ENCODE measurements around the gene FAAH. TPM values are rescaled to one million over a fixed set of nuclear protein-coding genes. Genes with fewer than 3 reads are reported as not detected.
"Not testable (repeated sequence)": the region's sequence is repeated elsewhere in the genome, so short reads cannot be mapped to it uniquely, and the experiment has no call there.

FAAH gene
- polyA plus RNA-seq, 1 of the 3 experiments (the other 2 are of a cell fraction): 1.2 TPM

DNA sequence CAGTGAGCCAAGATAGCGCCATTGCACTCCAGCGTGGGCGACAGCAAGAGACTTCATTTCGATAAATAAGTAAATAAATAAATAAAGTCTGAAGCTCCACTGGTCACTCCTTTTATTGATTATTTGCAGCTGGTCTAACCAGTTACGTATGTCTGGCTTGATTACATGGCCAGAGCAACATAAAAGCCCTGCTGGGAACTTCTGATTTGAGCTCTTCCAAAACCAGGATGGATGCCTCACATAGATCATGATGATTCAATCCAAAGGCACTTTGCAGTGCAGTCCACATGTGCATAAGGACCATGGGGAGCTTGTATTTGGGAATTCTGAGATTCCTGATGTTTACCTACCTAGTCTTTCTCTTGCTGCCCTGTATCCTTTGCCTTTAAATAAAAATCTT, 29.5 kb upstream of the FAAH start:
- no peak overlapping the region for H2AFZ ChIP-seq (ENCODE audit: low read depth)
- WGBS (ENCODE audit: low lambda C conversion rate): 90% methylated on average over 5 of the region's 5 CpGs
- H3K4me3 ChIP-seq (ENCODE audit: low read depth in 2 of 2, low read length in 1 of 2): no peak overlapping the region
- POLR2A ChIA-PET: no interaction called here
- peaks cover 36 to 44% of the 10 kb centered on the region in 2 experiments for H3K36me3 ChIP-seq (replicated peaks in 1 of 2; ENCODE audit: control insufficient read depth in 1 of 2, insufficient read depth in 2 of 2, low read length in 1 of 2)
- H3F3A ChIP-seq (replicated peaks; ENCODE audit: insufficient read depth): peaks cover 13% of the 10 kb centered on the region
- no peaks in the 10 kb centered on the region for H4K20me1 ChIP-seq (ENCODE audit: insufficient read depth)
- no peaks in the 10 kb centered on the region for H3K27me3 ChIP-seq (ENCODE audit: insufficient read depth)
- no peaks in the 10 kb centered on the region for H3K79me2 ChIP-seq (ENCODE audit: insufficient read depth)
- H3K4me1 ChIP-seq (ENCODE audit: control insufficient read depth in 1 of 2, insufficient read depth in 2 of 2, low read depth in 1 of 2, low read length in 1 of 2): no peaks in the 10 kb centered on the region
- no peak overlapping the region for H3K4me2 ChIP-seq
- TF ChIP-seq, protein P1, sequence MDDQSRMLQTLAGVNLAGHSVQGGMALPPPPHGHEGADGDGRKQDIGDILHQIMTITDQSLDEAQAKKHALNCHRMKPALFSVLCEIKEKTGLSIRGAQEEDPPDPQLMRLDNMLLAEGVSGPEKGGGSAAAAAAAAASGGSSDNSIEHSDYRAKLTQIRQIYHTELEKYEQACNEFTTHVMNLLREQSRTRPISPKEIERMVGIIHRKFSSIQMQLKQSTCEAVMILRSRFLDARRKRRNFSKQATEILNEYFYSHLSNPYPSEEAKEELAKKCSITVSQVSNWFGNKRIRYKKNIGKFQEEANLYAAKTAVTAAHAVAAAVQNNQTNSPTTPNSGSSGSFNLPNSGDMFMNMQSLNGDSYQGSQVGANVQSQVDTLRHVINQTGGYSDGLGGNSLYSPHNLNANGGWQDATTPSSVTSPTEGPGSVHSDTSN (IDR thresholded peaks at IDR 0.05): peak; percentile 32; the same call in 1 of the 2 replicates
- TF ChIP-seq, protein P2, sequence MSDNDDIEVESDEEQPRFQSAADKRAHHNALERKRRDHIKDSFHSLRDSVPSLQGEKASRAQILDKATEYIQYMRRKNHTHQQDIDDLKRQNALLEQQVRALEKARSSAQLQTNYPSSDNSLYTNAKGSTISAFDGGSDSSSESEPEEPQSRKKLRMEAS (IDR thresholded peaks at IDR 0.05; ENCODE audit: low read depth): no peak
- TF ChIP-seq TEAD4 (IDR thresholded peaks at IDR 0.05; ENCODE audit: borderline replicate concordance, insufficient read depth) (no peak), EP300 (IDR thresholded peaks at IDR 0.05; ENCODE audit: borderline replicate concordance in 1 of 2, low read depth in 1 of 2, low read length in 1 of 2) (no peak), TCF12 (IDR thresholded peaks at IDR 0.05) (peak; percentile 80), RAD21 (IDR thresholded peaks at IDR 0.05; ENCODE audit: low read length) (no peak), SMC3 (IDR thresholded peaks at IDR 0.05; ENCODE audit: low read depth, low read length) (no peak), RFX5 (IDR thresholded peaks at IDR 0.05; ENCODE audit: low read length) (no peak), MXI1 (IDR thresholded peaks at IDR 0.05; ENCODE audit: low read depth, low read length) (no peak), FOSL2 (IDR thresholded peaks at IDR 0.05; ENCODE audit: borderline replicate concordance, low read depth) (peak; percentile 32; the same call in 1 of the 2 replicates), NRF1 (IDR thresholded peaks at IDR 0.05; ENCODE audit: low read depth, low read length) (no peak), RCOR1 (IDR thresholded peaks at IDR 0.05; ENCODE audit: low read length) (no peak), POLR2AphosphoS5 (IDR thresholded peaks at IDR 0.05; ENCODE audit: low read depth, low read length) (0 out of 2 replicates have a peak, but pooled peaks have one; percentile 17), FOXJ3 (CRISPR knock-in tag; IDR thresholded peaks at IDR 0.05) (no peak), RXRA (IDR thresholded peaks at IDR 0.05; ENCODE audit: borderline replicate concordance, low read depth) (no peak), NFIC (IDR thresholded peaks at IDR 0.05; ENCODE audit: borderline replicate concordance) (peak; percentile 47; the same call in 1 of the 2 replicates), GABPA (IDR thresholded peaks at IDR 0.05; ENCODE audit: low read depth) (no peak), JUND (IDR thresholded peaks at IDR 0.05) (peak; percentile 40), MEF2A (IDR thresholded peaks at IDR 0.05; ENCODE audit: borderline replicate concordance, low read depth) (no peak)
- TF ChIP-seq, protein P3, sequence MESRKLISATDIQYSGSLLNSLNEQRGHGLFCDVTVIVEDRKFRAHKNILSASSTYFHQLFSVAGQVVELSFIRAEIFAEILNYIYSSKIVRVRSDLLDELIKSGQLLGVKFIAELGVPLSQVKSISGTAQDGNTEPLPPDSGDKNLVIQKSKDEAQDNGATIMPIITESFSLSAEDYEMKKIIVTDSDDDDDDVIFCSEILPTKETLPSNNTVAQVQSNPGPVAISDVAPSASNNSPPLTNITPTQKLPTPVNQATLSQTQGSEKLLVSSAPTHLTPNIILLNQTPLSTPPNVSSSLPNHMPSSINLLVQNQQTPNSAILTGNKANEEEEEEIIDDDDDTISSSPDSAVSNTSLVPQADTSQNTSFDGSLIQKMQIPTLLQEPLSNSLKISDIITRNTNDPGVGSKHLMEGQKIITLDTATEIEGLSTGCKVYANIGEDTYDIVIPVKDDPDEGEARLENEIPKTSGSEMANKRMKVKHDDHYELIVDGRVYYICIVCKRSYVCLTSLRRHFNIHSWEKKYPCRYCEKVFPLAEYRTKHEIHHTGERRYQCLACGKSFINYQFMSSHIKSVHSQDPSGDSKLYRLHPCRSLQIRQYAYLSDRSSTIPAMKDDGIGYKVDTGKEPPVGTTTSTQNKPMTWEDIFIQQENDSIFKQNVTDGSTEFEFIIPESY (IDR thresholded peaks at IDR 0.05; ENCODE audit: borderline replicate concordance, low read depth): no peak
- TF ChIP-seq, protein P4, sequence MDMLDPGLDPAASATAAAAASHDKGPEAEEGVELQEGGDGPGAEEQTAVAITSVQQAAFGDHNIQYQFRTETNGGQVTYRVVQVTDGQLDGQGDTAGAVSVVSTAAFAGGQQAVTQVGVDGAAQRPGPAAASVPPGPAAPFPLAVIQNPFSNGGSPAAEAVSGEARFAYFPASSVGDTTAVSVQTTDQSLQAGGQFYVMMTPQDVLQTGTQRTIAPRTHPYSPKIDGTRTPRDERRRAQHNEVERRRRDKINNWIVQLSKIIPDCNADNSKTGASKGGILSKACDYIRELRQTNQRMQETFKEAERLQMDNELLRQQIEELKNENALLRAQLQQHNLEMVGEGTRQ (IDR thresholded peaks at IDR 0.05; ENCODE audit: borderline replicate concordance, low read depth, low read length): no peak
- TF ChIP-seq, protein P5, sequence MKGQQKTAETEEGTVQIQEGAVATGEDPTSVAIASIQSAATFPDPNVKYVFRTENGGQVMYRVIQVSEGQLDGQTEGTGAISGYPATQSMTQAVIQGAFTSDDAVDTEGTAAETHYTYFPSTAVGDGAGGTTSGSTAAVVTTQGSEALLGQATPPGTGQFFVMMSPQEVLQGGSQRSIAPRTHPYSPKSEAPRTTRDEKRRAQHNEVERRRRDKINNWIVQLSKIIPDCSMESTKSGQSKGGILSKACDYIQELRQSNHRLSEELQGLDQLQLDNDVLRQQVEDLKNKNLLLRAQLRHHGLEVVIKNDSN (IDR thresholded peaks at IDR 0.05; ENCODE audit: borderline replicate concordance, low read depth): no peak
- TF ChIP-seq, protein P6, sequence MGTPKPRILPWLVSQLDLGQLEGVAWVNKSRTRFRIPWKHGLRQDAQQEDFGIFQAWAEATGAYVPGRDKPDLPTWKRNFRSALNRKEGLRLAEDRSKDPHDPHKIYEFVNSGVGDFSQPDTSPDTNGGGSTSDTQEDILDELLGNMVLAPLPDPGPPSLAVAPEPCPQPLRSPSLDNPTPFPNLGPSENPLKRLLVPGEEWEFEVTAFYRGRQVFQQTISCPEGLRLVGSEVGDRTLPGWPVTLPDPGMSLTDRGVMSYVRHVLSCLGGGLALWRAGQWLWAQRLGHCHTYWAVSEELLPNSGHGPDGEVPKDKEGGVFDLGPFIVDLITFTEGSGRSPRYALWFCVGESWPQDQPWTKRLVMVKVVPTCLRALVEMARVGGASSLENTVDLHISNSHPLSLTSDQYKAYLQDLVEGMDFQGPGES (IDR thresholded peaks at IDR 0.05; ENCODE audit: low read depth, low read length): no peak
- no peaks in the 10 kb centered on the region for H3K9me3 ChIP-seq
- CTCF ChIA-PET: interaction anchor here (1.1 to 1.5 kb wide), 3 partner anchors 14 to 82 kb away, joined by 3 to 4 read pairs (median 4); no protein-coding TSS in a partner anchor
- DNase-seq: no peak
- H3K27ac ChIP-seq (ENCODE audit: low read depth in 2 of 2, low read length in 1 of 2): 0 out of 4 replicates have a peak overlapping the region, but pooled peaks of 1 of the 2 experiments have one; percentile 3
- no peaks in the 10 kb centered on the region for H3K9me2 ChIP-seq
- H3K9ac ChIP-seq: no peak overlapping the region

DNA sequence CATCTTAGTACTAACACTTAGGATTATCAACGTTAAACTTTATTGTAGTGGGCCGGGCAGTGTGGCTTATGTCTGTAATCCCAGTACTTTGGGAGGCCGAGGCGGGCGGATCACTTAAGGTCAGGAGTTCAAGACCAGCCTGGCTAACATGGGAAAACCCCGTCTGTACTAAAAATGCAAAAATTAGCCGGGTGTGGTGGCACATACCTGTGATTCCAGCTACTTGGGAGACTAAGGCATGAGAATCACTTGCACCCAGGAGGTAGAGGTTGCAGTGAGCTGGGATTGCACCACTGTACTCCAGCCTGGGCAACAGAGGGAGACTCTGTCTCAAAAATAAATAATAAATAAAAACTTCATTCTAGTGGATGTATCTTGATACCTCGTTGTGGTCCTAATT, 28.3 kb upstream of the FAAH start:
- POLR2A ChIA-PET: interaction anchor here (0.6 kb wide), 1 partner anchor 102 kb away, joined by 3 read pairs; no protein-coding TSS in a partner anchor
- H4K20me1 ChIP-seq (ENCODE audit: insufficient read depth); H3K9me2 ChIP-seq; DNase-seq; H3K27me3 ChIP-seq (ENCODE audit: insufficient read depth); H3K4me2 ChIP-seq; H3K9ac ChIP-seq; H3K27ac ChIP-seq (ENCODE audit: low read depth in 2 of 2, low read length in 1 of 2); H3K4me1 ChIP-seq (ENCODE audit: control insufficient read depth in 1 of 2, insufficient read depth in 2 of 2, low read depth in 1 of 2, low read length in 1 of 2); H3K4me3 ChIP-seq (ENCODE audit: low read depth in 2 of 2, low read length in 1 of 2); CTCF ChIA-PET; H3K9me3 ChIP-seq; H3K79me2 ChIP-seq (ENCODE audit: insufficient read depth); H2AFZ ChIP-seq (ENCODE audit: low read depth): not testable (repeated sequence)
- Histone ChIP-seq H3F3A (replicated peaks; ENCODE audit: insufficient read depth) (peaks cover 13% of the 10 kb centered on the region), H3K36me3 (replicated peaks in 1 of 2; ENCODE audit: control insufficient read depth in 1 of 2, insufficient read depth in 2 of 2, low read length in 1 of 2) (peaks cover 30 to 40% of the 10 kb centered on the region in 2 experiments)
- 96% methylated on average over 8 of the region's 8 CpGs for WGBS (ENCODE audit: low lambda C conversion rate)
